Measurements from ENCODE around the gene SORCS1.
A peak's percentile ranks its signal among the peaks of the same experiment; 100 is the strongest.

Gene SORCS1

DNA sequence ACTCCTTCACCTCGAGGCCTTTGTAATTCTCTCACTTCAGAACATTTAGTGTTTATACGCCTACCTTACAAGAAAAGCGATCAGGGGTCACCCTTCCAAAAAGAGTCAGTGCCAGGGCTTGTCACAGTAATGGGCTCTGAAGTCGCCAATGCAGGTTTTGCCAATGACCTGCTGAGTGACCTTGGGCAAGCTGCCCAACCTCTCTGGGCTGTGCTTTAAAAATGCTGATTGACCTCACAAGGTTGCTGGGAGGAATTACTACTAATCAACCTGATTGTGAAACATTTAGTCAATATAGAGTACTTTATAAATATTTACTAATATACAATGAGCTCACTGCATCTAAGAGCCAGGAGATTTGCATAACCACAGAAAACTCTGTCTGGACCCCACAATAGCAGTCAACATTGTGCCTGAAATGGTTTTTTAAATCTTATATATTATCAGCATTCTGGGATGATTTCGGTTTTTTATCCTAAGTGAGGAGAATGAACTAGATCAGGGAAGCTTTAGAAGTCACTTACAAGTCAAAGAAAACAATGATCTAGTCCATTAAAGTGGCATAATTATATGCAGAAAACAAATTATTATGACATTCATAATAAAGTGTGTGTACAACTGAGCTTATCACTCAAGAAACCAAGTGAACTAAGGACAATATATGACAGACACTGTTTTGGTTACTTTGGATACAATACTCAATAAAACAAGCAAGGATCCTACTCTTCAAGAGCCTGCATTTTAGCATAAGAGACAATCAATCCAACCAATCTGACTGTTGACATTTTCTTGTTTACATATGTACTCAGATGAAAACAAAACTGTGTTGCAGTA lies 290.5 kb downstream of the SORCS1 start:
- DNase-seq: no peak

- no peak for DNase-seq
Measured at GRCh38 chr10:106872176-106872575, 292.3 kb downstream of the SORCS1 start.

DNA sequence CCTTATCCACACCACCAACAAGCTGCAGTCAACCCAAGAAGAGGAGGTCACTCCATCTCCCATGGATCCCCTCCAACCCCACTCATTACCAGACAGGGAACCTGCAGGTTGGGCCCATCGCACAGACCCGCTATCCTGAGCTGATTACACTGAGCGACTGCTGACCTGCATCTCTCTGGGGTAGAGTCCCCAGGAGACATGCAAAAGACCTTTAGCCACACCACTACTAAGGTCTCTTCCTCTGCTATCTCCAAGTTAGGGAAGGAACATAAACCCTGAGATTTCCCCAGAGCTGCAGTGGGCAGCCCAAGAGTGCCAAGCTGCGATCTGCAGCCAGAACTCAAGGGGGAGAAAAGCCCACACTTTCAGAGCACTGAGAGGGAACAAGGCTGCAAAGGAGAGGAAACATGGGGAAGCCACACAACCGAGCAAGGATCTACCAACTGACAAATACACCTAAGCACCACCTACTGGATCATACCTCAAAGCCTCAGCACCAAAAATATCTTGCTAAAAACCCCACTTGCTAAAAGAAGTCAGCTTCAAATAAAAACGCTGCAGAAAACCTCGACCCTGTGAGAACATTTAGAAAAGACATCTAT lies 298.2 kb downstream of the SORCS1 start:
- no peak for DNase-seq

GRCh38 chr10:106864031-106864430 lies 300.5 kb downstream of the SORCS1 start:
- no peak for DNase-seq

GRCh38 chr10:106863549-106863948 lies 301.0 kb downstream of the SORCS1 start:
- no peak for DNase-seq

- DNase-seq: no peak
Measured at GRCh38 chr10:106859892-106860652, 304.4 kb downstream of the SORCS1 start.

DNA sequence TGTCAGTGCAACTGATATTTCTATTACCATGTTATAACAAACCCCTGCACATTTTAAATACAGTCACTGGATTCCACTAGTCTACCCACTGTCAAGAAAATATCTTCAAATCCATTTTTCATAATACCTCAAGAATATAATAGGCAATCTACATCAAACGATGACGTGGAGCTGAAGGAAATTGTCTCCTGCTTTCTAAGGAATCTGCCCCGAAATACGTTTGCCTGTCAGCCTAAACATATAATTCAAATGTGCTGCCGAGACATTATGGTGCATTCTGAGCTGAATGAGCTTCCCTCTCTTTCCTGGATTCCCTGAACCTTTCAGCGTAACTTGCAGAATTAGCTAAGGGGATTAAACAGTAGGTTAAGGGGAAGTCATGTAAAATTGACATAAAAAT lies 306.8 kb downstream of the SORCS1 start:
- no peak for DNase-seq

GRCh38 chr10:106857213-106857612 lies 307.3 kb downstream of the SORCS1 start:
- DNase-seq: no peak

- peak; percentile 35 for DNase-seq
Measured at GRCh38 chr10:106836933-106837663, 327.4 kb downstream of the SORCS1 start.

DNA sequence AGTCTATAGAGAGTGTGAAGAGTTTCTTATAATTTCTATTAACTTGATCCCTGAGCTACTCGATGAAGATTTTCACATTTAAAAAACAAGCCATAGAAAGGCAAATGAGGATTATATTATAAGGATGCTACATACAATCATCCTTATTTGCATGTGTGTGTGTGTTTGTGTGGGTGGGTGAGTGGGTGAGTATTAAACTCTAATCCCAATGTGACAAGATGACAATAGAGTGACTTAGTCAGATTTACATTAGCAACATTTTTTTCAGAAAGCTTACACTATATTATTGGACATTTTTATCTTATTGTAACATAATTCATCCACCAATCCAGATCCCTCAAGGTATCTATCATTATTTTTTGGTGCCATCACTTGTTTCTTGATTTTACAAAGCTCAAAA lies 331.7 kb downstream of the SORCS1 start:
- no peak for DNase-seq

GRCh38 chr10:106830471-106830870 lies 334.0 kb downstream of the SORCS1 start:
- no peak for DNase-seq

GRCh38 chr10:106830006-106830405 lies 334.5 kb downstream of the SORCS1 start:
- DNase-seq: no peak

DNA sequence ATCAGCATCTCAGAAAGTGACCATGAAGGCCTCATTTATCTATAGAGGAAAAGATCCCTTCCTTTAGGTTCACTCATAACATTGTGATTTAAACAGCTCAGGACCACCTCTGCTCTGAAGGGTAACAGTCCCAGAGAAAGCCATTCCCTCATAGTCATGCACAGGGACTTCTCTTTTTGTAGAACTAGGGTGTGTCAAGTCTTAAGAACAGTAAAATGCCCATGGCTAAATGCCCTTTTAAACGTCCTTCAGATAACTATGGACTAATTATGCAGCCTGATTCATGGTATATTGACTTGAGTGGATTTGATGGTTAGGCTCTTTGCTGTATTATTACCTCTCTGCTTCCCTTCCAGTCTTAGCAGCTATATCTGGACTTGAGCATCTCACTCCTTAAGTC lies 337.8 kb downstream of the SORCS1 start:
- no peak for DNase-seq

DNA sequence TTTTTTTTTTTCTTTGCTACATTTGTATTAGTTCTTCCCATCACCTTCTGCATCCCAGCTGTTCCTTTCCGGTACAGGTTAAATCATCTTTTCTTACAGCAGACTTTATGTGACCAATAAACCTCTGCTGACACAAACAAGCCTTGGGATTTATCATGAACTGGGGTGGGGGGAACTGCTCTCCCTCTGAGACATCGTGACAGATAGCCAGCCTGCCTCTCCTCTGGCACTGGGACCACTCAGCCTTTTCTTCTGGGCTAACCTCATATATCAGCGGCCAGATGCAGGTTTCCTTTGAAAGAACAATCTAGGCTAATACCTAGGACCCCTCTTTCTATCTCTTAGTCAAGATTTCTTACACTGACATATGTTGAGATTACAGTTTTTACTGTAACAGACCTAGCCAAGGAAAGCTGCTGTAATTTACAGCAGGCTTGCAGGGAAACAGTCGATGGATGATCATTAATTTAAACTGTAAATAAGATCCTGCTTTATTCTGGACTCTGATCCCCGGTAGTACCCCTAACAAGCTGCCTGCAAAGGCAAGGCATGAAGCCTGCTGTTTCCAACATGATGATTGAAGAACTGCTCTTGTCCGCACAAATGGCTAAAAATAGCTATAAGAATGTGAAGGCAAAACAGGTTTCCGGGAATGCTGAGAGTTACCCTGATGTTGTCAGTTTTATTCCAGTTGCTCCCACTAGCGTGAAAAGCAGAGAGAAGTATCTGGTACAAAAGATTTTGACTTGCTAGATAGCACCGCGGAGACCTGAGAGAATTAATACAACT lies 338.7 kb downstream of the SORCS1 start:
- DNase-seq: peak; percentile 11

GRCh38 chr10:106820579-106820978 lies 343.9 kb downstream of the SORCS1 start:
- no peak for DNase-seq

DNA sequence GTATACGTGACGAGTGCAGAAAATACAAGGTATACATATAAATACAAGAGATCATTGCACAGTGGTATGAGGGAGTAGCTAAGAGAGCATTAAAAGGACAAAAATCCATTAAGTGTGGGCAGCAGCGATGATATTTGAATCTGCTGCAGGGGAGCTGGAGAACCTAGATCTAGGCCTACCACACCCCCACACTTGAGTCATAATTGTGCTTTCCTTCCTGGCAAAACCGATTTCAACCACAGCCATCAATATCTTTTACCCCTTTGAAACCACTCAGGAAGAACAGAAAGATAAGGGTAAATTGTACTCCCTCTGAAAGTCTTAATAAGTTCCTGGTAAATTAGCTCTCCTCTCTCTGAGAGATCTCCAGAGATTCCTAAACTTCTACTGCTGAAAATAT lies 345.0 kb downstream of the SORCS1 start:
- no peak for DNase-seq

DNA sequence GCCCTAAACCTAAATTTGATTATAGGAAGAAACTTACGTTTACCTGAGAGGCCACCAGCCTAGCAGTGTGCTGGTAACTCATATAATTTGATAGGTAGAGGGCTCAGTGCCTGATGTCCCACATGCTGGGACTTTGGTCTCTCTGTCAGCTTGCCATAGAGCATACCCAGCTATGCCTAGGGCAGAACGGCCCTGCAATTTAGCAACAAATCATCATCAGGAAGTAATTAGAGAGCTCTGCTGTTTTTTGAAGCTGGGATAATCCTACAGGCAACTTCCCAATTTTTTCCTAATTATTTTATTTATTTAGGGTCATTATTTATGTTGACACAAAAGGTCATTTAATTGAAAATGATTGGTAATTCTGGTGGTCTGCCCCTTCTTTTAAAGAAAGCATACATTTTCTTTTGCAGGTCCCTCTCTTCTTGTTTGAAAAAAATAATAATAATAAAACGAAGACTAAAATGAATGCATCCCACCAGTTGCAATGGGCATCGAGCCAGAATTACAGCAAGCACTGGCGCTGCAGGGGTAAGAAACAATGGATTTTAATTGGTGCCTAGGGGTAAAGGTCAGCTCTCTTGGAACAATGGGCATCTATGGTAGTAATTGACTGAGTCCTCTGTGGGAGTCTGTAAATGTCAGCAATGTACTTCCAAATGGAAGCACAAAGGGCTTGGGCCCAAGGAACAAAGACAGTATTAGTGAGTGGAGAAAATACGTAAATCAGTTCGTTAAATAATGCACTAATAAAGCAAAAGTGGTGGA lies 348.0 kb downstream of the SORCS1 start:
- DNase-seq: no peak

- DNase-seq: no peak
Measured at GRCh38 chr10:106815427-106816043, 349.0 kb downstream of the SORCS1 start.

- no peak for DNase-seq
Measured at GRCh38 chr10:106804992-106805582, 359.4 kb downstream of the SORCS1 start.

DNA sequence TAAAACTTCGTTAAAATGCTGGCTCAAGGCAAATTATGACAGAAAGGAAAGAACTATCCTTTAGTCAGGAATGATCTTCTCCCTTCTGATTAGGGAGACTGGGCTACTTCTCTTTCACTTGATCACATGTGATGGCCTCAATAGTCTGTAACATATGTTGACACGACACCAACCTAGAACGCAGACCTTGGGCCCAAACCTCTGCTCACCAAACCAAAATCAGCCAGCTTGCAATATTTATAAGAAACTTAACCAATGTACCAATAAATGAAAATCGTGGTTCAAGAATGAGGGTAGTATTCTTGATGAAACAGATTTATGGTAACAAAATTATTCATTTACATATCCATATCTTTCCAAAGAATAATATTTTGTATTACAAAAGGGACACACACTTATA lies 361.6 kb downstream of the SORCS1 start:
- no peak for DNase-seq

DNA sequence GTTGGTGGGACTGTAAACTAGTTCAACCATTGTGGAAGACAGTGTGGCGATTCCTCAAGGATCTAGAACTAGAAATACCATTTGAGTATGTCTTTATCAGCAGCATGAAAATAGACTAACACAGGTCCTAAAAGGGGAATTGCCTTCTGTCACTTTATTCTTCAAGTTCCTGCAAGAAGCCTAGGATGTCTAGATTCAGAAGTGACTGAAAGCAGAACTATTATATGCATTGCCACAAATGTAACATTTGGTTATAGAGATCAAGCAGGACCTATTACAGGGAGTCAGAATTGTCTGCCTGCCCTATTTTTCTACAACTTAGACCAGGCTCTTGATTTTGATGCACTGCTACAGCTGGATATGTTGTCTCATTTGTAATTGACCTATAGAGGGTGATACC lies 364.7 kb downstream of the SORCS1 start:
- DNase-seq: no peak

All from fibroblast of skin of right biceps (primary cell).